SK-N-MC (cell line): ENCODE measurements around the gene CBLN1.

Experiments used
- EZH2 ChIP-seq: fragments of 200-600 bp; sonication (generic); IDR thresholded peaks from one replicate; pipeline ENCODE4 v1.6.1; 2017; ENCODE audit warnings: antibody characterized with exemption
- POLR2AphosphoS5 ChIP-seq: IDR thresholded peaks from 2 replicates; pipeline ENCODE4 v1.6.1; 2012; ENCODE audit warnings: mild to moderate bottlenecking, low read depth, low read length, borderline replicate concordance

DNA sequence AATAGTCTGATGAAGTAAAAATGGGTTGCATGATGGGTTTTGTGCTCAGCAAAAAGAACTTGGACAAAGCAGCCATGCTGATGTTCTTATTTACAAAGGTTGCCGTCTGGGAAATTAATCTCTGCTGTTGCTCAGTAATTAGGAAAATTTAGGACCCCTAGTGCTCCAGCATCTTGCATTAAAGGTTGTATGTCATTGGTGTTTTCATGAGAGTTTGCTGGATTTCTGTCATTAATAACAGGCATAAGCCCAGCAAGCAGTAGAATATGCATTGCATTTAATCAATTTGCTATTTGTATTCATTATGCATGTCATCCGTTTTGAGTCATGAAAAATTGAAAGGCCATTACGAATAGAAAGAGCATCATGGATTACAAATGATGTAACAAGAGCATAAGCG lies 46.7 kb upstream of the CBLN1 start:
- TF ChIP-seq POLR2AphosphoS5 = no peak
- TF ChIP-seq EZH2 = no peak
